ENCODE results near the gene SYT1.

- TF ChIP-seq CTCF (IDR thresholded peaks at IDR 0.05; ENCODE audit: insufficient read depth, low read length) (peak; percentile 52), GABPA (IDR thresholded peaks at IDR 0.05; ENCODE audit: low read depth) (no peak), POLR2AphosphoS5 (IDR thresholded peaks at IDR 0.05; ENCODE audit: low read depth) (no peak), REST (IDR thresholded peaks at IDR 0.05; ENCODE audit: insufficient replicate concordance, low read depth) (no peak)
These were observed 480.6 kb downstream of the SYT1 start for GRCh38 chr12:79344855-79345847.
